ENCODE measurements around the gene BRD1.

GRCh38 chr22:49779211-49779610 is 48.5 kb downstream of the BRD1 start:
- TF ChIP-seq CTCF (conservative IDR thresholded peaks at IDR 0.05 in 1 of 2, IDR thresholded peaks at IDR 0.05 in 1 of 2; ENCODE audit: extremely low read depth in 1 of 2, insufficient read depth in 1 of 2, low read depth in 1 of 2, low read length in 2 of 2) (no peak), EZH2 (IDR thresholded peaks at IDR 0.05; ENCODE audit: borderline replicate concordance, low read length) (no peak)
